GM19438 (cell line): ENCODE measurements around the gene VENTX.

Experiments used
- ATAC-seq: cut with Tn5 transposase; IDR thresholded peaks from one replicate; pipeline ENCODE4 v1.9.1; 2021; ENCODE audit warnings: low read depth; ENCODE audit not compliant: unreplicated experiment

VENTX gene

GRCh38 chr10:133237588-133238465 is at the start of gene VENTX:
VENTX (plus strand) TSS chr10:133237855; CDS start chr10:133237915, 60 bp downstream.
- ATAC-seq: no peak

GRCh38 chr10:133187906-133188681 is 49.6 kb upstream of the VENTX start:
- ATAC-seq: no peak

GRCh38 chr10:133189256-133189655 is 48.4 kb upstream of the VENTX start:
- no peak for ATAC-seq

- no peak for ATAC-seq
Observed at GRCh38 chr10:133189726-133190125, 47.9 kb upstream of the VENTX start.

- ATAC-seq: no peak
Observed at GRCh38 chr10:133190225-133190624, 47.4 kb upstream of the VENTX start.

GRCh38 chr10:133191651-133192050 is 46.0 kb upstream of the VENTX start:
- no peak for ATAC-seq

- no peak for ATAC-seq
Observed at GRCh38 chr10:133194151-133194550, 43.5 kb upstream of the VENTX start.

- ATAC-seq: no peak
Observed at GRCh38 chr10:133195096-133195495, 42.6 kb upstream of the VENTX start.

- no peak for ATAC-seq
Observed at GRCh38 chr10:133195611-133196010, 42.0 kb upstream of the VENTX start.

GRCh38 chr10:133196221-133196915 is 41.3 kb upstream of the VENTX start:
- no peak for ATAC-seq

- no peak for ATAC-seq
Observed at GRCh38 chr10:133196936-133197758, 40.5 kb upstream of the VENTX start.

- no peak for ATAC-seq
Observed at GRCh38 chr10:133197786-133198185, 39.9 kb upstream of the VENTX start.

- ATAC-seq: no peak
Observed at GRCh38 chr10:133198206-133198605, 39.4 kb upstream of the VENTX start.

GRCh38 chr10:133198621-133199487 is 38.8 kb upstream of the VENTX start:
- ATAC-seq: no peak

GRCh38 chr10:133199488-133199885 is 38.2 kb upstream of the VENTX start:
- ATAC-seq: no peak

GRCh38 chr10:133199992-133200611 is 37.6 kb upstream of the VENTX start:
- ATAC-seq: no peak

GRCh38 chr10:133200621-133201031 is 37.0 kb upstream of the VENTX start:
- no peak for ATAC-seq

GRCh38 chr10:133201151-133201947 is 36.3 kb upstream of the VENTX start:
- no peak for ATAC-seq
